Central memory CD8-positive, alpha-beta T cell (primary cell): ENCODE results near the gene LIN7A.

ENCODE experiments used
- ATAC-seq: fragments of 150-1000 bp; cut with Tn5 transposase; replicated peaks from 2 replicates; pipeline ENCODE4 v1.10.0; 2022; ENCODE audit warnings: mild to moderate bottlenecking, moderate FRiP score, moderate number of reproducible peaks; ENCODE audit not compliant: poor library complexity, severe bottlenecking; ENCODE audit errors: extremely low read depth
- DNase-seq, 2 donors: peaks; one replicate each; pipeline ENCODE4 v3.0.0; 2021; ENCODE audit warnings: low spot score in 2 of 2
- H3K27ac Mint-ChIP-seq: one replicate; pipeline ENCODE4 v1.8.0; 2022; ENCODE audit warnings: low read depth, mild to moderate bottlenecking, moderate library complexity, mixed read lengths
- H3K27me3 Mint-ChIP-seq: one replicate; pipeline ENCODE4 v1.8.0; 2022; ENCODE audit warnings: mixed read lengths
- H3K36me3 Mint-ChIP-seq: one replicate; pipeline ENCODE4 v1.8.0; 2022; ENCODE audit warnings: mild to moderate bottlenecking, moderate library complexity, mixed read lengths; ENCODE audit not compliant: insufficient read depth
- H3K4me1 Mint-ChIP-seq: one replicate; pipeline ENCODE4 v1.8.0; 2022; ENCODE audit warnings: mixed read lengths
- H3K4me3 Mint-ChIP-seq: one replicate; pipeline ENCODE4 v1.8.0; 2022; ENCODE audit warnings: mild to moderate bottlenecking, moderate library complexity, mixed read lengths
- H3K9me3 Mint-ChIP-seq: one replicate; pipeline ENCODE4 v1.8.0; 2022; ENCODE audit warnings: mixed read lengths

LIN7A gene

GRCh38 chr12:80778005-80778541 lies 159.7 kb downstream of the LIN7A start:
- ATAC-seq = no peak
- no peaks in the 10 kb centered on the region for H3K4me1 Mint-ChIP-seq
- H3K9me3 Mint-ChIP-seq = peaks cover 22% of the 10 kb centered on the region
- DNase-seq = no peak
- no peaks in the 10 kb centered on the region for H3K27me3 Mint-ChIP-seq
- H3K4me3 Mint-ChIP-seq = no peak overlapping the region
- H3K27ac Mint-ChIP-seq = no peak overlapping the region
- no peaks in the 10 kb centered on the region for H3K36me3 Mint-ChIP-seq

GRCh38 chr12:80777587-80777986 lies 160.1 kb downstream of the LIN7A start:
- Mint-ChIP-seq H3K4me1 (no peaks in the 10 kb centered on the region), H3K27me3 (no peaks in the 10 kb centered on the region), H3K36me3 (no peaks in the 10 kb centered on the region), H3K27ac (no peak overlapping the region), H3K4me3 (no peak overlapping the region), H3K9me3 (peaks cover 17% of the 10 kb centered on the region)
- ATAC-seq (no peak), DNase-seq (no peak)

GRCh38 chr12:80776706-80777105 lies 161.0 kb downstream of the LIN7A start:
- no peak for ATAC-seq
- Mint-ChIP-seq H3K27me3 (no peaks in the 10 kb centered on the region), H3K4me3 (no peak overlapping the region), H3K36me3 (no peaks in the 10 kb centered on the region), H3K27ac (no peak overlapping the region), H3K4me1 (no peaks in the 10 kb centered on the region), H3K9me3 (peaks cover 16% of the 10 kb centered on the region)
- no peak for DNase-seq

GRCh38 chr12:80770958-80771357 lies 166.8 kb downstream of the LIN7A start:
- peaks cover 5% of the 10 kb centered on the region for H3K9me3 Mint-ChIP-seq
- DNase-seq (no peak), ATAC-seq (no peak)
- no peaks in the 10 kb centered on the region for H3K27me3 Mint-ChIP-seq
- H3K4me1 Mint-ChIP-seq = no peaks in the 10 kb centered on the region
- H3K27ac Mint-ChIP-seq = no peak overlapping the region
- H3K4me3 Mint-ChIP-seq = no peak overlapping the region
- H3K36me3 Mint-ChIP-seq = no peaks in the 10 kb centered on the region

- Mint-ChIP-seq H3K27me3 (no peaks in the 10 kb centered on the region), H3K27ac (no peak overlapping the region), H3K9me3 (peaks cover 5% of the 10 kb centered on the region), H3K36me3 (no peaks in the 10 kb centered on the region), H3K4me1 (no peaks in the 10 kb centered on the region), H3K4me3 (no peak overlapping the region)
- ATAC-seq = no peak
- no peak for DNase-seq
Observed at GRCh38 chr12:80769553-80770140, 168.1 kb downstream of the LIN7A start.

- Mint-ChIP-seq H3K4me3 (no peak overlapping the region), H3K36me3 (no peaks in the 10 kb centered on the region), H3K4me1 (no peaks in the 10 kb centered on the region), H3K27me3 (no peaks in the 10 kb centered on the region), H3K9me3 (peaks cover 5% of the 10 kb centered on the region), H3K27ac (no peak overlapping the region)
- ATAC-seq (no peak), DNase-seq (no peak)
Observed at GRCh38 chr12:80766897-80767296, 170.8 kb downstream of the LIN7A start.

- Mint-ChIP-seq H3K4me1 (no peaks in the 10 kb centered on the region), H3K27me3 (no peaks in the 10 kb centered on the region), H3K4me3 (no peak overlapping the region), H3K27ac (no peak overlapping the region), H3K36me3 (no peaks in the 10 kb centered on the region), H3K9me3 (peaks cover 11% of the 10 kb centered on the region)
- ATAC-seq (no peak), DNase-seq (no peak)
Observed at GRCh38 chr12:80766210-80766609, 171.5 kb downstream of the LIN7A start.

GRCh38 chr12:80763874-80764273 lies 173.9 kb downstream of the LIN7A start:
- Mint-ChIP-seq H3K4me3 (no peak overlapping the region), H3K27ac (no peak overlapping the region), H3K4me1 (no peaks in the 10 kb centered on the region), H3K36me3 (no peaks in the 10 kb centered on the region), H3K27me3 (no peaks in the 10 kb centered on the region), H3K9me3 (peaks cover 17% of the 10 kb centered on the region)
- DNase-seq (no peak), ATAC-seq (no peak)

GRCh38 chr12:80761838-80762237 lies 175.9 kb downstream of the LIN7A start:
- H3K4me1 Mint-ChIP-seq = no peaks in the 10 kb centered on the region
- ATAC-seq = no peak
- no peak for DNase-seq
- peaks cover 25% of the 10 kb centered on the region for H3K9me3 Mint-ChIP-seq
- no peaks in the 10 kb centered on the region for H3K27me3 Mint-ChIP-seq
- H3K36me3 Mint-ChIP-seq = no peaks in the 10 kb centered on the region
- H3K27ac Mint-ChIP-seq = no peak overlapping the region
- H3K4me3 Mint-ChIP-seq = no peak overlapping the region

GRCh38 chr12:80756875-80757274 lies 180.9 kb downstream of the LIN7A start:
- Mint-ChIP-seq H3K4me3 (no peak overlapping the region), H3K27me3 (no peaks in the 10 kb centered on the region), H3K27ac (no peak overlapping the region), H3K4me1 (no peaks in the 10 kb centered on the region), H3K9me3 (peaks cover 35% of the 10 kb centered on the region), H3K36me3 (no peaks in the 10 kb centered on the region)
- ATAC-seq (no peak), DNase-seq (no peak)

- Mint-ChIP-seq H3K4me1 (no peaks in the 10 kb centered on the region), H3K4me3 (no peak overlapping the region), H3K36me3 (peaks cover 4% of the 10 kb centered on the region), H3K27me3 (no peaks in the 10 kb centered on the region), H3K27ac (no peak overlapping the region), H3K9me3 (peaks cover 33% of the 10 kb centered on the region)
- DNase-seq (no peak), ATAC-seq (no peak)
Observed at GRCh38 chr12:80754274-80754673, 183.5 kb downstream of the LIN7A start.

- no peak for DNase-seq
- peaks cover 4% of the 10 kb centered on the region for H3K36me3 Mint-ChIP-seq
- peaks cover 33% of the 10 kb centered on the region for H3K9me3 Mint-ChIP-seq
- H3K27me3 Mint-ChIP-seq = no peaks in the 10 kb centered on the region
- H3K27ac Mint-ChIP-seq = no peak overlapping the region
- no peak for ATAC-seq
- no peak overlapping the region for H3K4me3 Mint-ChIP-seq
- H3K4me1 Mint-ChIP-seq = no peaks in the 10 kb centered on the region
Observed at GRCh38 chr12:80752464-80752863, 185.3 kb downstream of the LIN7A start.

GRCh38 chr12:80749456-80749855 lies 188.3 kb downstream of the LIN7A start:
- H3K9me3 Mint-ChIP-seq = peaks cover 30% of the 10 kb centered on the region
- H3K27me3 Mint-ChIP-seq = no peaks in the 10 kb centered on the region
- no peak for DNase-seq
- H3K4me1 Mint-ChIP-seq = no peaks in the 10 kb centered on the region
- ATAC-seq = no peak
- H3K27ac Mint-ChIP-seq = no peak overlapping the region
- peaks cover 4% of the 10 kb centered on the region for H3K36me3 Mint-ChIP-seq
- H3K4me3 Mint-ChIP-seq = no peak overlapping the region
